ENCODE data around the gene CAPZA1.

- TF ChIP-seq, protein P1, sequence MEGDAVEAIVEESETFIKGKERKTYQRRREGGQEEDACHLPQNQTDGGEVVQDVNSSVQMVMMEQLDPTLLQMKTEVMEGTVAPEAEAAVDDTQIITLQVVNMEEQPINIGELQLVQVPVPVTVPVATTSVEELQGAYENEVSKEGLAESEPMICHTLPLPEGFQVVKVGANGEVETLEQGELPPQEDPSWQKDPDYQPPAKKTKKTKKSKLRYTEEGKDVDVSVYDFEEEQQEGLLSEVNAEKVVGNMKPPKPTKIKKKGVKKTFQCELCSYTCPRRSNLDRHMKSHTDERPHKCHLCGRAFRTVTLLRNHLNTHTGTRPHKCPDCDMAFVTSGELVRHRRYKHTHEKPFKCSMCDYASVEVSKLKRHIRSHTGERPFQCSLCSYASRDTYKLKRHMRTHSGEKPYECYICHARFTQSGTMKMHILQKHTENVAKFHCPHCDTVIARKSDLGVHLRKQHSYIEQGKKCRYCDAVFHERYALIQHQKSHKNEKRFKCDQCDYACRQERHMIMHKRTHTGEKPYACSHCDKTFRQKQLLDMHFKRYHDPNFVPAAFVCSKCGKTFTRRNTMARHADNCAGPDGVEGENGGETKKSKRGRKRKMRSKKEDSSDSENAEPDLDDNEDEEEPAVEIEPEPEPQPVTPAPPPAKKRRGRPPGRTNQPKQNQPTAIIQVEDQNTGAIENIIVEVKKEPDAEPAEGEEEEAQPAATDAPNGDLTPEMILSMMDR (IDR thresholded peaks at IDR 0.05; ENCODE audit: extremely low read depth in 1 of 2, insufficient read depth in 1 of 2, low read depth in 1 of 2, low read length in 2 of 2): no peak
- no peak for TF ChIP-seq EZH2 (IDR thresholded peaks at IDR 0.05; ENCODE audit: borderline replicate concordance, low read depth, low read length, severe bottlenecking)
- no peak for TF ChIP-seq POLR2A (IDR thresholded peaks at IDR 0.05; ENCODE audit: low read depth, low read length)
- TF ChIP-seq JUN (IDR thresholded peaks at IDR 0.05; ENCODE audit: borderline replicate concordance, insufficient read depth, insufficient read length, low read depth): no peak
- no peak for TF ChIP-seq POLR2AphosphoS5 (IDR thresholded peaks at IDR 0.05; ENCODE audit: insufficient read depth, low read depth, low read length)
- TF ChIP-seq GATA2 (IDR thresholded peaks at IDR 0.05; ENCODE audit: insufficient read depth, insufficient read length, low read depth, low read length): no peak
- TF ChIP-seq, protein P2, sequence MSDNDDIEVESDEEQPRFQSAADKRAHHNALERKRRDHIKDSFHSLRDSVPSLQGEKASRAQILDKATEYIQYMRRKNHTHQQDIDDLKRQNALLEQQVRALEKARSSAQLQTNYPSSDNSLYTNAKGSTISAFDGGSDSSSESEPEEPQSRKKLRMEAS (IDR thresholded peaks at IDR 0.05; ENCODE audit: insufficient read depth, insufficient read length): no peak
- no peak for TF ChIP-seq FOS (IDR thresholded peaks at IDR 0.05; ENCODE audit: borderline replicate concordance, insufficient read depth, low read length)
- no peak for TF ChIP-seq MYC (IDR thresholded peaks at IDR 0.05; ENCODE audit: low read depth, low read length)
Observed at GRCh38 chr1:112605633-112606327, 13.9 kb upstream of the CAPZA1 start.

Data from endothelial cell of umbilical vein (primary cell).